NK-92 (cell line): ENCODE results near the gene FGF19.

Source experiments
- DNase-seq: peaks from one replicate; lab custom pipeline; 2025; ENCODE audit not compliant: unreplicated experiment; lab: John Stamatoyannopoulos, UW

Gene FGF19

DNA sequence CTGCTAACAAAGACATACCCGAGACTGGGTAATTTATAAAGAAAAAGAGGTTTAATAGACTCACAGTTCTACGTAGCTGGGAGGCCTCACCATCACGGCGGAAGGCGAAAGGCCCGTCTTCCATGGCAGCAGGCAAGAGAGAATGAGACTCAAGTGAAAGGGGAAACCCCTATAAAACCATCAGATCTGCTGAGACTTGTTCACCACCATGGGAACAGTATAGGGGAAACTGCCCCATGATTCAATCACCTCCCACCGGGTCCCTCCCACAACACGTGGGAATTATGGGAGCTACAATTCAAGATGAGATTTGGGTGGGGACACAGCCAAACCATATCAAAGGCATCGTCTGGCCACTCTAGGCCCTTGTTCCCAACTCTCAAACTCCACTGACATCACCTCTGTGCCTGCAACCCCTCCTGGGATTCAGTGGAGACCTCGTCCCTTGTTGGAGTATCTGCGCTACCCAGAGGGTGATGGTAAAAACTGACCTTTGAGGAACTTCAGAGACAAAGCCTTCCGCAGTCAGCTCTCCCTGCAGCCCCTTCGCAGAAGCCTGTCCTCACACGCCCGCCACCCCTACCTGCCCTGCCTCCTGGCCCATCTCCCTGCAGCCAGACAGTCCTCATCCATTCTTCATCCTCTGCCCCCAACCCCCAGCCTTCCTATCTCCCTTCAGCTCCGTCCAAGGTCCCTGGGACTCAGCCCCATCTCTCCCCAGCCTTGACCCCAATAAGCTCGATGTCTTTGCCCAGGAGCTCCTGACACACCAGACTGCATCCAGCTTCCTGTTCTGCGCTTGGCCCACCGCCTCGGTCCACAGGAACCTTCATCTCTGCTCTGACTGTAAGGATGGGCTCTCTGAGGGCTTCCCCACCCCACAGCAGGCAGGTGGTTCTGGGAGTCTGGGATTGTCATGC, 47.0 kb downstream of the FGF19 start:
- no peak for DNase-seq

DNA sequence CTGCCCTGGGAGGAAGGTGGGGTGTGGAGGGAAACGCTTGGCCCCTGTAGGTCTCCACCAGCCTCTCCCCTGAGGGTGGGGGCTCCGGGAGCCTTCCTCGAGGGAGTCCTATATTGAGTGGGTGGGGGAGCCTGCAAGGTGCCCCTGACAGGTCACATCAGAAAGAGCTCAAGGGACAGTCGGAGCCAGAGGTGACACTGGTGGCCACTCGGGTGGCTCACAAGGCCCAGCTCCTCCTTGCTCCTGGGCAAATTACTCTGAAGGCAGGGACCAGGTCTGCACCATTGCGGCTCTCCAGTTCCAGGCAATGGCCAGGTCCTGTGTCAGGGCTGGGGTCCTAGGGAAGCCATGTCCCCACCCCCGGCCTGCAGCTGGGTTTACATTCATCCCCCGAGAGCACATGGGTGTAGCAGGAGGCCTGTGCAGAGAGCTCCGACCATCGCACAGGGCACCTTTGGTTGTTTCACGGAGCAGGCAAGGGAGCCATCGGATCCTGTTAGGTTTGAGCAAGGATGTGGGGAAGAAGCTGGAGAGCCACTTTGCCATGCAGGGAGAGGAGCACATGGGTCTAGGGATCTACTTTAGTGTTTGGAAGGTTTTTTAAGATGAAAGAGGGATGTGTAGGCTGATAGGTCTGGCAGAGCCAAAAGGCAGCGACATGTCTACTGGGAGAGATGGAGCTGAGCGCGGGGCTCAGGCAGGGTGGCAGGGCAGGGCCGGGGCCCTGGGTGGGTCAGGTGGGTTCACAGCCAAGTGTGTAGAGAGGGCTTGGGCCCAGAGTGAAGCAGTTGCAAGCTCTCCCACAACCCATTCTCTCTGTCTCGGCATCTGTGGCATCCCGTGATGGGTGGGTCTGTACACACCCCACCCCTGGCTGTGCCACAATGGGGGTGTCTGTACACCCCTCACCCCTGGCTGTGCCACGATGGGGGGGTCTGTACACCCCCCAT, 48.1 kb downstream of the FGF19 start:
- no peak for DNase-seq

DNA sequence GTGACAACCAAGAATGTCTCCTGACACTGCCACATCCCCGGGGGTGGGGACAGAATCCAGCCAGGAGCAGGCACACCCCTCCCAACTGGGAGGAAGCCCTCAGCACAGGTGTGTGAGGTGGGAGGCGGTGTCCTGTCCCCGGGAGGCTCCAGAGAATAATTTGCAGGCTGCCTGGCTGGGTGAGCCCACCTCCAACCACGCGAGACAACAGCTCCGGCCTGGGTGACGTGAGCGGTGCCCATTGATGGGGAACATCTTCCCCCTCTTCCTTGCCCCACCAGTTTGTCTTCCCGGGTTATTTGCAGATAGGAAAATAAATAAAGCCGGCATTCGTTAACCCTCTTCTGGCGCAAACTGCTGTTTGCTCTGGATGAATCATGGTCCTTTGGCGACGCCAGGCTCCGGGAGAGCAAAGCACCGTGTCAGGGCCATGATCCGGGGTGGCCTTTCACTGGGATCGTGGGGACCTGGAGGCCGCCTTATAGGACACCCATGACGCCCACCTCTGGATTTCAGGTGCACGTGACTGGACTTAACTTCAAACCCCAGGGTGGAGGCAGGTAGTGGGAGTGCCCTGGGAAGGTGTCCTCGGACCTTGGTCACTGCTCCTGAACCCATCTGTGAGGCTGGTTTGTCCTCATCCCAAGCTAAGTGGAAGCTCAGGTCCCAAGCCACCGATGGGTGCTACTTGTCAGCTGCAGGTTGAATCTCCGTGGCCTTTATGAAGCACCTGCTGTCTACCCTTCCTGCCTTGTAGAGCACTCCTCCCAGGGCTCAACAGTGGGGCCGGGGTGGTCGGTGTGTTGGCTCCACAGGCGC, 49.0 kb downstream of the FGF19 start:
- no peak for DNase-seq

DNA sequence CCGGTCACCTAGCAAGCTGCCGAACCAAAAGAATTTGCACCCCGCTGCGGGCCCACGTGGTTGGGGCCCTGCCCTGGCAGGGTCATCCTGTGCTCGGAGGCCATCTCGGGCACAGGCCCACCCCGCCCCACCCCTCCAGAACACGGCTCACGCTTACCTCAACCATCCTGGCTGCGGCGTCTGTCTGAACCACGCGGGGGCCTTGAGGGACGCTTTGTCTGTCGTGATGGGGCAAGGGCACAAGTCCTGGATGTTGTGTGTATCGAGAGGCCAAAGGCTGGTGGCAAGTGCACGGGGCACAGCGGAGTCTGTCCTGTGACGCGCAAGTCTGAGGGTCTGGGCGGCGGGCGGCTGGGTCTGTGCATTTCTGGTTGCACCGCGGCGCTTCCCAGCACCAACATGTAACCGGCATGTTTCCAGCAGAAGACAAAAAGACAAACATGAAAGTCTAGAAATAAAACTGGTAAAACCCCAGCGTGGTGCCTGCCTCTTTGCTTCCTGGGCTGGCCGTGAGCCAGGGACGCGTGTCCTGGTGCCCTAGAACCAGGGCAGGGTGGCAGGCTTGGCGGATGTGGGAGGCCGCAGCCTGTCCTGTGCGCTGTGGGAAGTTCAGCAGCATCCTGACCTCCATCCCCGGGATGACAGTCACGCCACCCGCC, 49.7 kb downstream of the FGF19 start:
- no peak for DNase-seq

DNA sequence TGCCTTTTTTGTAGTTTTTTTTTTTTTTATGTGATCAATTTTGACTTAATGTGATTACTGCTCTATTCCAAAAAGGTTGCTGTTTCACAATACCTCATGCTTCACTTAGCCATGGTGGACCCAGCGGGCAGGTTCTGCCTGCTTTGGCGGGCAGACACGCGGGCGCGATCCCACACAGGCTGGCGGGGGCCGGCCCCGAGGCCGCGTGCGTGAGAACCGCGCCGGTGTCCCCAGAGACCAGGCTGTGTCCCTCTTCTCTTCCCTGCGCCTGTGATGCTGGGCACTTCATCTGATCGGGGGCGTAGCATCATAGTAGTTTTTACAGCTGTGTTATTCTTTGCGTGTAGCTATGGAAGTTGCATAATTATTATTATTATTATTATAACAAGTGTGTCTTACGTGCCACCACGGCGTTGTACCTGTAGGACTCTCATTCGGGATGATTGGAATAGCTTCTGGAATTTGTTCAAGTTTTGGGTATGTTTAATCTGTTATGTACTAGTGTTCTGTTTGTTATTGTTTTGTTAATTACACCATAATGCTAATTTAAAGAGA, 50.3 kb downstream of the FGF19 start:
- DNase-seq: no peak

DNA sequence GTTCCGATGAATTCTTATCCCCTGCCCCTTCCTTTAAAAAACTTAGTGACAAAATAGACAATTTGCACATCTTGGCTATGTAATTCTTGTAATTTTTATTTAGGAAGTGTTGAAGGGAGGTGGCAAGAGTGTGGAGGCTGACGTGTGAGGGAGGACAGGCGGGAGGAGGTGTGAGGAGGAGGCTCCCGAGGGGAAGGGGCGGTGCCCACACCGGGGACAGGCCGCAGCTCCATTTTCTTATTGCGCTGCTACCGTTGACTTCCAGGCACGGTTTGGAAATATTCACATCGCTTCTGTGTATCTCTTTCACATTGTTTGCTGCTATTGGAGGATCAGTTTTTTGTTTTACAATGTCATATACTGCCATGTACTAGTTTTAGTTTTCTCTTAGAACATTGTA, 50.8 kb downstream of the FGF19 start:
- DNase-seq: no peak

DNA sequence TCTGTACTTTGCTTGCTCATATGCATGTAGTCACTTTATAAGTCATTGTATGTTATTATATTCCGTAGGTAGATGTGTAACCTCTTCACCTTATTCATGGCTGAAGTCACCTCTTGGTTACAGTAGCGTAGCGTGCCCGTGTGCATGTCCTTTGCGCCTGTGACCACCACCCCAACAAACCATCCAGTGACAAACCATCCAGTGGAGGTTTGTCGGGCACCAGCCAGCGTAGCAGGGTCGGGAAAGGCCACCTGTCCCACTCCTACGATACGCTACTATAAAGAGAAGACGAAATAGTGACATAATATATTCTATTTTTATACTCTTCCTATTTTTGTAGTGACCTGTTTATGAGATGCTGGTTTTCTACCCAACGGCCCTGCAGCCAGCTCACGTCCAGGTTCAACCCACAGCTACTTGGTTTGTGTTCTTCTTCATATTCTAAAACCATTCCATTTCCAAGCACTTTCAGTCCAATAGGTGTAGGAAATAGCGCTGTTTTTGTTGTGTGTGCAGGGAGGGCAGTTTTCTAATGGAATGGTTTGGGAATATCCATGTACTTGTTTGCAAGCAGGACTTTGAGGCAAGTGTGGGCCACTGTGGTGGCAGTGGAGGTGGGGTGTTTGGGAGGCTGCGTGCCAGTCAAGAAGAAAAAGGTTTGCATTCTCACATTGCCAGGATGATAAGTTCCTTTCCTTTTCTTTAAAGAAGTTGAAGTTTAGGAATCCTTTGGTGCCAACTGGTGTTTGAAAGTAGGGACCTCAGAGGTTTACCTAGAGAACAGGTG, 51.8 kb downstream of the FGF19 start:
- DNase-seq: no peak

DNA sequence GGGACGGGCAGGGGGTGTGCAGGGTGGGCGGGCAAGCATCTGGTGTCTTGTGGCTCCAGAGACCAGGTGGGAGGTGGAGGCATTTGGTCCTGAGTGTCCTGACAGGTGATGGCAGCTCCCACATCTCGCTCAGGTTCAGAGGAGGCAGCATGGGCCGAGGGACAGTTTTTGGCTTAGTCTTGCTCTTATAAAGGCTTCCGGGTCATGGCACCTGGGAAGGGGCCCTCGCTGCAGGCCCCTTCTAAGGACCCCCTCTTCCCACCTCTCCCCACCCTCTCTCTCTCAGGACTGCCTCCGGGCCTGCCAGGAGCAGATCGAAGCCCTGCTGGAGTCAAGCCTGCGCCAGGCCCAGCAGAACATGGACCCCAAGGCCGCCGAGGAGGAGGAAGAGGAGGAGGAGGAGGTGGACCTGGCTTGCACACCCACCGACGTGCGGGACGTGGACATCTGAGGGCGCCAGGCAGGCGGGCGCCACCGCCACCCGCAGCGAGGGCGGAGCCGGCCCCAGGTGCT, 52.9 kb downstream of the FGF19 start:
- DNase-seq: no peak

DNA sequence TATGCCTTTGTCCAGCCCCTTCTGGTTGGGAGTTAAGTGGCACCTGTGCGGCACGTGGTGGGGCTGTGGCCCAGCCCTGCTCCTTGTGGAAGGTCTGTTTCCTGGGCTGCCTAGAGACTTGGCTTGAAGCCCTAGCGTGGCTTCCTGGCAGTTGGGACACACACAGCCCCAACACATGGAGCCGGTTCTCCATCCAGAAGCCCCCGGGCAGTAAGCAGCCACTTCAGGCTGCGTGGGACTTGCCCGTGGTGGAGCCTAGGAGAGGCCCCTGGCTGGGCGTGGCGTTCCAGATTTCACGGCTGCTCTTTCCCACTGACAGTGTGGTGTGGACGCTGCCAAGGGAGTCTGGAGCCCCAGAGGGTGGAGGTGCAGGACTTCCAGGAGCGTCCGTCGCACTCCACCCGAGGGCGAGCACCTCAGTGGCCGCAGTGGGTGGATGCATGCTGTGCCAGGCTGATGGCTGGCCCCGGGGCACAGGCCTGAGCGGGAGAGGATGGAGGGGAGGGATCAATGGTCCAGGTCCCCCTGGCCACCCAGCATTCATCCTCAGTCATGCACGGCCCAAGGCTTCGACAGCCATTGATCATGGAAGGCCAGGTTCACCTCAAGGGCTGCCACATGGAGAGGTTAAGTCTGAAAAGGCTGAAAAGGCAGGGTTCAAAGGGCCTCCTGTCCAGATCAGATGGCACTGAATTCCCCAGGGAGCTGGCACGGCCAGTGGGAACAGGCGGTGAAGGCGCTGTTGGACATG, 53.6 kb downstream of the FGF19 start:
- no peak for DNase-seq

DNA sequence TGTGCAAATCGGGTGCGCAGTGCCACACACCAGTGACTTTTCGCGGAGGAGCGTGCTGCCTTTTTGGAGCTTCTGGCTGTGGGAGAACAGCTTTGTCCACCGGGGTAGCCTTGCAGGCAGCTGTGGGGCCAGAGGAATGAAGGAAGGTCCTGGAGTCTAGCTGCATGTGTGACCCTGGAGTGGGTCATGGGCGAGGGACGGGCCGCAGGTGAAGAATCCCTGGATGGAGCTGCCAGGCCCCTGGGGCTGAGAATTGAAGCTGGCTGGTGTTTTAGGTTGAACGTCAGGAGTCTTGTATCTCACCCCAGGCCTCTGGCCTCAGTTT, 54.3 kb downstream of the FGF19 start:
- no peak for DNase-seq

DNA sequence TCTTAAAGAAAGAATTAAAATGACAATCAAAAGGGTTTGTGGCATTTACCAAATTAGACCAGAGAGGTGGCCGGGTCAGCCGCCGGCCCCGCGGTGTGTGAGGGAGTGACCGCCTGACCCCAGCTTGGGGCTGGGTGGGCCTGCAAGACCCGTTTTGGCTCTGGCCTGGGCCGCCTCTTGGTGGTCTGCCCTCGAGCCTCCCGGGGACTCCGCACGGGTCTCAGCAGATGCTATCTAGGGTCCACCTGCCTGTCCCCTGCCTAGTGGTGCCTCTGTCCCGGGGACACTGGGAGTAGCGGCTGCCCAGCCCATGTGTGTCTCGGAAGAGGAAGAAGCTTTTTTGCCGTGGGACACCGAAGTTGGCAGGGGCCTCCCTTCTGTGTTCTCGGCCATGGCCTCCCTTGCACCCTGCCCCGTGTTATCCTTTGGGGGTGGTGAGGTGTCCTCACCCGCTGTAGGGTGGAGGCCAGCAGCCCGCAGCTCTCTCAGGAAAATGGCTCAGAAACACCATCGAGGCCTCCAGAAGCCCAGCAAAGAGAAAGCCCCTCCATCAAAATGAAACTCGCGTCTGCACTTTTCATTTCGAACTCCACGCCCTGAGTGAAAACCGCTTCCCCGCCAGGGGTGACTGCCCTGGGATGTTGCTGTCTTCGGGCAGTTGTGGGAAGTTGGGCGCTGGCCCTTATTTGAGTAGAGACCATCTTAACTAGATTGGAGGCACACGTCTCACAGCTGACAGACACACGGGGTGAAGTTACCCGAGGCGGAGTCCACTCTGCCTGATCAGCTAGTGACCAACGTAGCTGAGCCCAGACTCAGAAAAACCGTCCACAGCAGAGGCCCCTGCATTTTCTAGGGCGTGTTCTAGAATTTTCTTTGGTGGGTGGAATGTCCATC, 54.9 kb downstream of the FGF19 start:
- no peak for DNase-seq
